ENCODE data around the gene RYR3.
A peak's percentile ranks its signal among the peaks of the same experiment; 100 is the strongest.
"Not testable (repeated sequence)": the region's sequence is repeated elsewhere in the genome, so short reads cannot be mapped to it uniquely, and the experiment has no call there.

The RYR3 gene

DNA sequence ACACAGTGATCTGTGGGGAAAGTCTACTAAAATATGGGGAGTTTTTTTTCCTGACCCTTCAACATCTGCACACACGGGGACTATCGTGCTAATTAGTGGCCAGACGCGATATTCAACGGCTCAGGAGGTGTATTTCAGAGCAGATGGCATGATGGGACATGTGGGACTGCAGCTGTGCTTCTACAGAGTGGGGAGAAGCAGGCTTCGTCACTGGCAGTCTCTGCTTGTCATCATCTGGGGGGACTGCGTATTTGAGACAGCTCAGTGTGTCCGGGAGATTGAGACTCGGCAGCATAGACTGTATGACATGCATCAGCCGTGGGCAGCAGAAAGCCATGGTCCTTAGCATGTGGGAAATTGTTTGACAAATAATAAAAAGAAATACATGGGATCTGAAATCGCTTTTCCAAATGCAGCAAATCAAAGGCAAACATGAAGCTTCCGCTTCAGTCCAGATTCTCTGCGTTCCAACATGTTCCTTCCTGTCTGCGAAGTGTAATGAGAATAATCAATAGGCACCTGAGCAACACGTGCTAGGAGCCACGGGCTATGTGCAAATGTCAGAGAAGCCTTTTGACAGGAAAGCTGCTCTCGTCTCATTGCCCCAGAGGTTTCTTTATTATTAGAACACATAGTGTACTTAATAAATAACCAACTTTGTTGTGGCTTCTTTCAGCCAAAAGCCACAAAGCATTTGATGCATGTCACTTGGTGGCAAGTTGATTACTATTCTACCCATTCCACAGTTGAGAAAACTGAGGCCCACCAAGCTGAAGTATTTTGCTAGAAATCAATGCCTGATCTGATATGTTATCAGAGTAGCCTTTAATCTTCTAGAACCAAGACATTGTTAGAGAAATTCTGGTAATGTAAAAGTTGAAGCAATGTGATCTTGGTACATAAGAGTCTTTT, 276.3 kb downstream of the RYR3 start:
- no peak for DNase-seq (ENCODE audit: low spot score)

DNA sequence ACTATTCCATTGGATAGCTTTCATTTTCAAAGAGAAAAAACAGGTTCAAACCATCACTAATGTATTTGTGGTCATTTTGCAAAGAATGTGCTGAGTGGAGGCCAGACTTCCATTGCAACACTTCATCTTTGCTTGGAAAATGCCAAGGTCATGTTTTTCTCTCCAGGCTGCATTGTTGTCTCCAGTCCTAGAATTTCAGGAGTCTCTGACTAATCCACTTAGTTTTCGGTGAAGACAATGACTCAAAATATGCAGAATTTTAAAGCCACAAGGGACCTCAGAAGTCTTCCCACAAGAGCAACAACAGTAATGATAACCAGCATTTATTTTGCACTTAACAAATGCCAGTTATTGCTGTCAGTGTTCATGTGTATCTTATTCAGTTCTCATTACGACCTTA, 277.0 kb downstream of the RYR3 start:
- DNase-seq (ENCODE audit: low spot score) = peak; percentile 57

GRCh38 chr15:33592864-33593263, 282.1 kb downstream of the RYR3 start:
- no peak for DNase-seq (ENCODE audit: low spot score)

DNA sequence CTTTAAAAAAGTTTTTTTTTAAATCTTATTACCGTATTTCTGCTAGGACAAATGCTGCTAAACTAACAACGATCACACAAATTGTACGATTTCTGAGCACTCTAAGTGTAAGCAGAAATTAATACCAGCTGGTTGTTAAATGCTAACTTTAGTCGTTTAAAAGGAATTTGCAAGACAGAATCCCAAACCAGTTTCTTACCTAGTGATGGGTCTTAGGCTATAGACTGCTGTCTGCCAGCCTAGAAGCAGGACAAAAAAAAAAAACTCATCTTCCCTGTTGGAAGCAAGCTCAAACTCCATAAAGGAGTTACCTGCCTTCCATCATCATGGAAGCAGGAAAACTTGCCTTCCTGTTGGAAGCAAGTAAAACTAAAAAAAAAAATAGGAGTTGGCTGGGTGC, 287.6 kb downstream of the RYR3 start:
- DNase-seq (ENCODE audit: low spot score) = not testable (repeated sequence)

DNA sequence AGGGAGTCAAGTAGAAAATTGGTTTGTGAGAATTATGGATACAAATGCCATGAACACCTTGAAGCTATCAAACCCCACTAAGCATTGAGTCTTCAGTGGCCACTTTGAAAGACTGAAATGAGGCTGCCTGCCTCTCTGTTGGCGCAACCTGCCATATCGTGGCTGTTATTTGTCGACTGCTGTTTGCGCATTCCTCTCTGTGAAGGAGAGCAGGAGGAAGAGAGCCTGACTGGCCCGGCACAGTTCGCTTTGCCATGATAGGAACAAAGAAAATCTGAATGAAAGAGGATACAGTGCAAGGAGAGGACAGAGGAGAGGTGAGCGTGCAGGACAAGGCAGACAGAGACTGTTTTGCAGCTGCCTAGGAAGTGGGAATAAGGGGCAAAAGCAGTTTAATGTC, 289.4 kb downstream of the RYR3 start:
- no peak for DNase-seq (ENCODE audit: low spot score)

- no peak for DNase-seq (ENCODE audit: low spot score)
These were observed 290.7 kb downstream of the RYR3 start for GRCh38 chr15:33601461-33601860.

GRCh38 chr15:33608714-33609113, 297.9 kb downstream of the RYR3 start:
- DNase-seq (ENCODE audit: low spot score) = no peak

DNA sequence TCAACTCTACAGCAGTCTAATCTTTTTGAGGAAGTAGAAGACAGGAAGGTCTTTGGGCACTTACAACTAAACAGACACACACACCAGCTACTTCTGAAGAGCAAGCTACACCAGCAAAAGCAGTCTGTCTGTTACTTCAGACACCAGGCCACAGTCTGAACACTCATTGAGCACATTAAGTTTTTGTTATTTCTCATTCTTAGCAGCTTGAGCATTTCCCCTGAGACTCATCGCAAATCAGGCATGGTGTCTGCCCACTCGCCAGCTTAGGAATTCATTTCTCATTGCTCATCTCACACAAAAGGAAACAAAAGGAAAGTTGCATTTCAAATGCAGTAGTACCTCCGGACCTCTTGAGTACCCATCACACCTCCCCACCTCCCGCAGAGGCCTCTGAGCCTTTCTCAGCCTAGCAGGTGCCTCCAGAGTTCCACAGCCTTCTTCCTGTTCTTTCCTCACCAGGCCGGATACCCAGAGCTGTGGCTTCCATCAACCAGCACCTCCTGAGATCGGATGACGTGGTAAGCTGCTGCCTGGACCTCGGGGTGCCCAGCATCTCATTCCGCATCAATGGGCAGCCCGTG, 302.0 kb downstream of the RYR3 start:
- no peak for DNase-seq (ENCODE audit: low spot score)

- no peak for DNase-seq (ENCODE audit: low spot score)
These were observed 305.7 kb downstream of the RYR3 start for GRCh38 chr15:33616475-33616874.

DNA sequence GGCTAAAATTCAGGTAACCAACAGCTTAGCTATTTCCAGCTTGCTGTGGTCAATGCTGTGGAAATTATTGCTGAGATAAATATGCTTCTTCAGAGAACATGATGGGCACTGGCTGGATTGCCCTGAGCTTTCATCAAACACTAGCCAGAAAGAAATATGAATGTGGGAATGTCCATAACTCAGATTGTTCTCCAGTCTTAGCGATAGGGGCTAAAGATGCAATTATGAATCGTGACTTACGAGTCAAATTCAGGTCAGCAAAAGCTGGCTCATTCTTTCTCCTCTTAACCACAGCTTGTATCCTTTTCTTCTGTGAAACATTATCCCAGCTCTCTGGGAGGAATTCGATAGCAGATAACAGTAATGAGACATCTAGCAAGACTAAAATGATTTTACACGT, 307.6 kb downstream of the RYR3 start:
- DNase-seq (ENCODE audit: low spot score) = no peak

DNA sequence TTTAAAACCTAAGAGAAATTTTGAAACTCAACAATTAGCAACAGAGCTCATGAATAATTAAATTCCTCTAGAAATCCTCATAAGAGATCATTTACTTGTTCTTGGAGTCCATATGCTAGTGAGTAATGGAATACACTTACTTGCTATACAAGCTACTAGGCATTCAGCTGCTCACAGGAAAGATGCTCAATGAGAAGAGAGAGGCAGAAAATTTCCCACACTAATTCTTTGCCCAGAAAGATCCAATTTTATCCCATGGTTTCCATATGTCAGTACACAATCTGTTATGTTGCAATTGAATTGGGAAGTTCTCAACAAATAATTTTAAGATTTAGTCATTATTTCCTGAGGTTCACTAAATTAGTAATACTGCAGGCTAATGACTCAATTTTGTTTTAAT, 310.4 kb downstream of the RYR3 start:
- DNase-seq (ENCODE audit: low spot score) = no peak

DNA sequence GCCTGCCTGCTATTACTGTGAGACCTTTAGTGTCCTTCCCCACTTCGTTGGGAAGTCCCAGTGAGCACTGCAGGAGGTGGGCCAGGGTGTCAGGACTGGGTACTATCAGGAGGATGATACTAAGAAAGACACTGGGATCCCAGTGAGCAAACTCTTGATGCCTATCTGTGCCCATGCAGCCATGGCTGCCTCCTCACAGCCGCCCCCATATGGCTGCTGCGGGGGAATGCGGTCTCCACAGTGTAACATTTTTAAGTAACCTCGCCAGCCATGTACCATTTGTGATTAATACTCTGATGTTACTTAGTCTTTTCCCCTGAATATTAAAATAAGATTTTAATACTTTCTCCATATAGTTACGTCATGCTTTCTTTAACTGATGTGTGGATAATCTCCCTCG, 312.2 kb downstream of the RYR3 start:
- no peak for DNase-seq (ENCODE audit: low spot score)

GRCh38 chr15:33624439-33624838, 313.7 kb downstream of the RYR3 start:
- no peak for DNase-seq (ENCODE audit: low spot score)

GRCh38 chr15:33629647-33630046, 318.9 kb downstream of the RYR3 start:
- no peak for DNase-seq (ENCODE audit: low spot score)

DNA sequence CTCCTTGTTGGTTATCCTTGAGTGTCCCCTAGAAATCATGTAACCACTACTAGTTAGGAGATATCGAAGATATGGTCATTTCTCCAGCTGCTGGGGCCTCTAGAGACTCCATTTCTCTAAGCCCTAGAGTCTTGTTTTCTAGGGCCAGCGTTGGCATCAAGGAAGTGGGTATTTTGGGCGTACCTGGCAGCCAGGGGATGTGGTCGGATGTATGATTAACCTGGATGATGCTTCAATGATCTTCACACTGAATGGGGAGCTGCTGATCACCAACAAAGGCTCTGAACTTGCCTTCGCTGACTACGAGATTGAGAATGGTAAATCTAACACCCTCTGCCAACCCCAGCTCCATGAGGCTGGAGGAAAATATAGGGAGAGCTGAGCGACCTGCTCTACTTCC, 325.5 kb downstream of the RYR3 start:
- DNase-seq (ENCODE audit: low spot score) = no peak

- no peak for DNase-seq (ENCODE audit: low spot score)
These were observed 326.2 kb downstream of the RYR3 start for GRCh38 chr15:33636958-33637357.

DNA sequence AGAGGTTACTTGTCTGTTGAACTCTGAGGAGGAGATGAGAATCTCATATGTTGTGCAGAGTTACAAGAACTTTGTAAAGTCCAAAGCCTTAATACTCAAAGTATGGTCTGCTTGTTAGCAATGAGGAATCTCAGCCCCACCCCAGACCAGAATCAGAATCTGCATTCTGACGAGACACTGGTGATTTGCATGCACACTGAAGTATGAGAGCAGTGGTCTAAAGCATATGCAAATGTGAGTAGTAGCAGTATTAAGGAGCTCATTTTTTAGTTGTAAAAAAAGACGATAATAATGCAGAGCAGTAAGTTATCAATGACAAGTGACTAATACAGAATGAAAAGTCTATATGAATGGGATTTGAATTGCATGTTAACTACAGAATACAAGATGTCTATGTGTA, 327.7 kb downstream of the RYR3 start:
- no peak for DNase-seq (ENCODE audit: low spot score)

- DNase-seq (ENCODE audit: low spot score) = no peak
These were observed 328.3 kb downstream of the RYR3 start for GRCh38 chr15:33639051-33639450.

- no peak for DNase-seq (ENCODE audit: low spot score)
These were observed 328.7 kb downstream of the RYR3 start for GRCh38 chr15:33639456-33639855.

DNA sequence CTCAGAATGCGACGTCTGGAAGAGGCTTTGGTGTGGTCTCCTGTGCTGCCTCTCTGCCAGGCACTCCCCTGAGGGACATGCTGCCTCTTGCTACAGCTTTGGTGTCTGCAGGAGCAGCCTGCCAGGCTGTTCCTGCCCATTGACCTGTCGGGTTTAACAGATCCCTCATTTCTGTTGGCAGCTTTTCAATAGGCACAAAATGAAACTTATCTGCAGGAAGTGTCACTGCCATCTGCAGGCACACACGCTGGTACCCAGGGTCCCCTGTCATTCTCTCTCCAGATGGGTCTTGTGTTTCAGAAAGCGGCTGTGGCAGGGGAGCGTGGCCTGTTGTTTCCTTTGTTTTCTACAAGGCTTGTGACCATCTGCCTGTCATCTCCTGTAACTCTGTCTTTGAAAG, 329.2 kb downstream of the RYR3 start:
- DNase-seq (ENCODE audit: low spot score) = no peak

DNA sequence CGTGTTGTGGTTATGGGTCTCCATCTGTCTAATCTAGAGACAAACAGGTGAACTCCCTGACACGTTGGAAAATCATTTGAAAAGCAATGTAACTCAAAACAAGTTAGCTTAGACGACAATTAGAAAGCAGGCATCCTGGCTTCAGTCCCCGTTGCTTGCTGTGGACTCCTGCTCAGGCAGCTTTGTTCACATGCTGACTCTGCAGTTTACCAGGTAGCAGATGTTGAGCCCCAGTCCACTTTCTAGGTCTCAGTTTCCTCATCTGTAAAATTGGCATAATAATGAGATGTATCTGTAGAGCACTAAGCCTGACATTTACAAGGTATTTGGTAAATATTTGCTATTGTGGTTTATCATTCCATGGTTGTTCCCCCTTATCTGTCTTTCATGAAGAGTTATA, 330.3 kb downstream of the RYR3 start:
- DNase-seq (ENCODE audit: low spot score) = no peak

DNA sequence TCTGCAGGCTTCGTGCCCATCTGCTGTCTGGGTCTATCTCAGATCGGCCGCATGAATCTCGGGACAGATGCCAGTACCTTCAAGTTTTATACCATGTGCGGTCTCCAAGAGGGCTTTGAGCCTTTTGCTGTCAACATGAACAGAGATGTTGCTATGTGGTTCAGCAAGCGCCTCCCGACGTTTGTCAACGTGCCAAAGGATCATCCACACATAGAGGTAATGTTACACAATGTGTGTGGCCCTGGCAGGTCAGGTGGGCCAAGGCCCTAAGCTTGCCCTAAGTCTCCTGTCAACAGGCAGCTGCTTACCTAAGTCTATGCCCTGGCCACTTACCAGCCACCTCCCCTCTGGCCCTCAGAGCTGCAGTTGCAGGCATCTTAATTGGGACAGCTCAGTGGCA, 333.5 kb downstream of the RYR3 start:
- DNase-seq (ENCODE audit: low spot score) = no peak

GRCh38 chr15:33646744-33647143, 336.0 kb downstream of the RYR3 start:
- no peak for DNase-seq (ENCODE audit: low spot score)
